Panc1 (cell line): ENCODE data around the gene THOC7. TPM values are rescaled to one million over a fixed set of nuclear protein-coding genes. Genes with fewer than 3 reads are reported as not detected.

Experiments used
- ATAC-seq: fragments of 200-7000 bp; cut with Tn5 transposase; 2 replicates; pipeline ENCODE4 v1.9.1; 2020; ENCODE audit warnings: mild to moderate bottlenecking, moderate library complexity
- BruUV-seq: library from RNA; stranded (reverse); fragments of 400-500 nt; replicated peaks from 2 replicates; lab custom pipeline; 2021; lab: Mats Ljungman, UMichigan
- CTCF ChIA-PET: fragments of 300-600 bp; sonication (Branson Sonifier 250); formaldehyde crosslinking; loops from one replicate; lab custom pipeline; 2022; ENCODE audit warnings: antibody characterized with exemption; lab: Charles Lee
- POLR2A ChIA-PET: fragments of 300-600 bp; sonication (Branson Sonifier 250); formaldehyde crosslinking; loops from one replicate; lab custom pipeline; 2022; ENCODE audit warnings: antibody characterized with exemption; lab: Charles Lee
- DNase-seq: peaks from one replicate; pipeline ENCODE4 v3.0.0-alpha.2; 2010; ENCODE audit warnings: low read depth, low spot score
- H3K27ac ChIP-seq: 2 replicates; pipeline ENCODE4 v1.5.1; 2011; ENCODE audit warnings: mild to moderate bottlenecking, low read length, inconsistent platforms
- H3K27me3 ChIP-seq: fragments of 200-500 bp; sonication (Bioruptor generic); 2 replicates; pipeline ENCODE4 v1.6.0; 2014; ENCODE audit warnings: low read length, inconsistent platforms; ENCODE audit not compliant: control insufficient read depth, insufficient read depth
- H3K36me3 ChIP-seq: fragments of 200-500 bp; sonication (Bioruptor generic); 2 replicates; pipeline ENCODE4 v1.5.1; 2014; ENCODE audit warnings: inconsistent platforms, mild to moderate bottlenecking, low read length, moderate library complexity; ENCODE audit not compliant: control insufficient read depth, insufficient read depth
- H3K4me1 ChIP-seq: 2 replicates; pipeline ENCODE4 v1.5.1; 2011; ENCODE audit warnings: inconsistent platforms, mild to moderate bottlenecking, low read length, moderate library complexity; ENCODE audit not compliant: control insufficient read depth, insufficient read depth
- H3K4me3 ChIP-seq, 2 experiments: 2 replicates each; pipeline ENCODE4 v1.5.1; 2011 to 2012; ENCODE audit warnings: low read depth in 2 of 2, low read length in 2 of 2, mild to moderate bottlenecking in 2 of 2, inconsistent platforms in 1 of 2, moderate library complexity in 1 of 2
- H3K9me3 ChIP-seq: fragments of 200-500 bp; sonication (Bioruptor generic); 2 replicates; pipeline ENCODE4 v1.5.1; 2014; ENCODE audit warnings: low read depth, mild to moderate bottlenecking, inconsistent platforms, low read length, moderate library complexity; ENCODE audit not compliant: control insufficient read depth, insufficient read depth
- POLR2AphosphoS5 ChIP-seq: IDR thresholded peaks from 2 replicates; pipeline ENCODE4 v1.6.1; 2012; ENCODE audit warnings: mild to moderate bottlenecking, low read depth, low read length, moderate library complexity
- SIN3A ChIP-seq: IDR thresholded peaks from 2 replicates; pipeline ENCODE4 v1.6.1; 2012; ENCODE audit warnings: low read depth, mild to moderate bottlenecking, low read length, moderate library complexity, borderline replicate concordance; ENCODE audit not compliant: insufficient read depth
- TCF7L2 ChIP-seq: IDR thresholded peaks from 2 replicates; pipeline ENCODE4 v1.6.1; 2011; ENCODE audit warnings: mild to moderate bottlenecking, low read depth, low read length, inconsistent platforms
- in situ Hi-C: cut with HindIII; loops from 2 replicates; pipeline ENCODE4 v1.10.0; 2016; ENCODE audit warnings: low sequenced_read_pairs, low pct_unique_long_range_greater_than_20kb
- intact Hi-C: fragments of 100-400 bp; cut with micrococcal nuclease; formaldehyde crosslinking; loops from one replicate; pipeline ENCODE4 v1.10.0; 2022; ENCODE audit not compliant: unreplicated experiment
- total RNA-seq: library from RNA; stranded (reverse); gene quantifications from one replicate; pipeline ENCODE4 v1.2.1, GENCODE V29; 2021; ENCODE audit not compliant: unreplicated experiment
- TF ChIP-seq, protein P1 (sequence below): fragments of 450-650 bp; IDR thresholded peaks from 2 replicates; pipeline ENCODE4 v1.5.1; 2017; ENCODE audit warnings: mild to moderate bottlenecking
- TF ChIP-seq, protein P2 (sequence below), 2 experiments: IDR thresholded peaks; 2 replicates each; pipeline ENCODE4 v1.6.1; 2011 to 2012; ENCODE audit warnings: low read depth in 2 of 2, control low read depth in 1 of 2, low read length in 1 of 2, mild to moderate bottlenecking in 1 of 2, moderate library complexity in 1 of 2; ENCODE audit not compliant: insufficient read depth in 1 of 2

The THOC7 gene
- total RNA-seq, 1 experiment from 2014 or later: 64.3 TPM

DNA sequence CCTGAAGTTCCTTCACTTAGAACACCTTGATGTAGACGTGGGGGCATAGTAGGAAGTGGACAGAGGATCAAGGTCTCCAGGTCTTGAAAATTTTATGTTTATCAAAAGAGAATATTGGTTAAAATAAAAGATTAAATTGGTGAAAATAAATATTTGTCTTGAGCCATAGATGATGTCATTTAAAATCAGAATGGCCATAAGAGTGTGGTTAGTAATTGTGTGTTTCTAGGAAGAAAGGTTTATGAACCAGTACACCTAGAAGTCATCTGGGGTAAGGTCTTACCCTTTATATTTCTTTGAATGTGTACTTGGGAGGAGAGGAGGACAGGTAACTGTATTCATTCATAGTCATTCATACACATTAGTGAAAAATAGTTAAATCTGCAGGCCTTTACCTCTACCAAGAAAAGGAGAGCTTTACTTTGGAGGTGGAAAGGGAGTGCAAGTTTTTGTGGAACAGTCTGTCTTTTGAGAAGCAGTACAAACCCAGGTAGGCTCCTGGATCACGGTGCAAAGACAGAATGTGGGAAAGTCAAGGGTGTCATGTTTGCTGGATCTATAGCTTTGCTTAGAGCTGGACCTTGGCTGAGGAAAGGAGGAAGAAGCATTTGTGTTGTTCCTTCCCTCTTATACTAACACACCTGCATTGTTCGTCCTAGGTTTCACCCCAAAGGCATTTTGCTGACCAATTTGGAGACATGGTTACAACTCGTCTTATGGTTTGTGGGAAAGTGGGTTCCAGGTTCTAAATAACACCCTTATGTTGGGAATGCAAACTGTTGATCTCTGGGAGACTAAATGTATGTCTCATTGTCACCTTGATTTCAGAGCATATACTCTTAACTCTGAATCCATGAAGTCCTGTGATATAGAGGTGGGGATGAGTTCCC, 42.4 kb upstream of the THOC7 start:
- in situ Hi-C loops (no loop called here), intact Hi-C loops (no loop called here)
- H3K9me3 ChIP-seq: no peaks in the 10 kb centered on the region
- no peaks in the 10 kb centered on the region for H3K27me3 ChIP-seq
- H3K4me3 ChIP-seq: no peak overlapping the region
- ChIA-PET POLR2A (no interaction called here), CTCF (interaction anchor here (0.7 kb wide), 1 partner anchor 11 kb away, joined by 4 read pairs; no protein-coding TSS in a partner anchor)
- no peaks in the 10 kb centered on the region for H3K36me3 ChIP-seq
- TF ChIP-seq SIN3A (no peak), POLR2AphosphoS5 (no peak), TCF7L2 (no peak)
- TF ChIP-seq, protein P1, sequence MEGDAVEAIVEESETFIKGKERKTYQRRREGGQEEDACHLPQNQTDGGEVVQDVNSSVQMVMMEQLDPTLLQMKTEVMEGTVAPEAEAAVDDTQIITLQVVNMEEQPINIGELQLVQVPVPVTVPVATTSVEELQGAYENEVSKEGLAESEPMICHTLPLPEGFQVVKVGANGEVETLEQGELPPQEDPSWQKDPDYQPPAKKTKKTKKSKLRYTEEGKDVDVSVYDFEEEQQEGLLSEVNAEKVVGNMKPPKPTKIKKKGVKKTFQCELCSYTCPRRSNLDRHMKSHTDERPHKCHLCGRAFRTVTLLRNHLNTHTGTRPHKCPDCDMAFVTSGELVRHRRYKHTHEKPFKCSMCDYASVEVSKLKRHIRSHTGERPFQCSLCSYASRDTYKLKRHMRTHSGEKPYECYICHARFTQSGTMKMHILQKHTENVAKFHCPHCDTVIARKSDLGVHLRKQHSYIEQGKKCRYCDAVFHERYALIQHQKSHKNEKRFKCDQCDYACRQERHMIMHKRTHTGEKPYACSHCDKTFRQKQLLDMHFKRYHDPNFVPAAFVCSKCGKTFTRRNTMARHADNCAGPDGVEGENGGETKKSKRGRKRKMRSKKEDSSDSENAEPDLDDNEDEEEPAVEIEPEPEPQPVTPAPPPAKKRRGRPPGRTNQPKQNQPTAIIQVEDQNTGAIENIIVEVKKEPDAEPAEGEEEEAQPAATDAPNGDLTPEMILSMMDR: no peak
- TF ChIP-seq, protein P2, sequence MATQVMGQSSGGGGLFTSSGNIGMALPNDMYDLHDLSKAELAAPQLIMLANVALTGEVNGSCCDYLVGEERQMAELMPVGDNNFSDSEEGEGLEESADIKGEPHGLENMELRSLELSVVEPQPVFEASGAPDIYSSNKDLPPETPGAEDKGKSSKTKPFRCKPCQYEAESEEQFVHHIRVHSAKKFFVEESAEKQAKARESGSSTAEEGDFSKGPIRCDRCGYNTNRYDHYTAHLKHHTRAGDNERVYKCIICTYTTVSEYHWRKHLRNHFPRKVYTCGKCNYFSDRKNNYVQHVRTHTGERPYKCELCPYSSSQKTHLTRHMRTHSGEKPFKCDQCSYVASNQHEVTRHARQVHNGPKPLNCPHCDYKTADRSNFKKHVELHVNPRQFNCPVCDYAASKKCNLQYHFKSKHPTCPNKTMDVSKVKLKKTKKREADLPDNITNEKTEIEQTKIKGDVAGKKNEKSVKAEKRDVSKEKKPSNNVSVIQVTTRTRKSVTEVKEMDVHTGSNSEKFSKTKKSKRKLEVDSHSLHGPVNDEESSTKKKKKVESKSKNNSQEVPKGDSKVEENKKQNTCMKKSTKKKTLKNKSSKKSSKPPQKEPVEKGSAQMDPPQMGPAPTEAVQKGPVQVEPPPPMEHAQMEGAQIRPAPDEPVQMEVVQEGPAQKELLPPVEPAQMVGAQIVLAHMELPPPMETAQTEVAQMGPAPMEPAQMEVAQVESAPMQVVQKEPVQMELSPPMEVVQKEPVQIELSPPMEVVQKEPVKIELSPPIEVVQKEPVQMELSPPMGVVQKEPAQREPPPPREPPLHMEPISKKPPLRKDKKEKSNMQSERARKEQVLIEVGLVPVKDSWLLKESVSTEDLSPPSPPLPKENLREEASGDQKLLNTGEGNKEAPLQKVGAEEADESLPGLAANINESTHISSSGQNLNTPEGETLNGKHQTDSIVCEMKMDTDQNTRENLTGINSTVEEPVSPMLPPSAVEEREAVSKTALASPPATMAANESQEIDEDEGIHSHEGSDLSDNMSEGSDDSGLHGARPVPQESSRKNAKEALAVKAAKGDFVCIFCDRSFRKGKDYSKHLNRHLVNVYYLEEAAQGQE (IDR thresholded peaks at IDR 0.05; ENCODE audit: insufficient read depth in 1 of 2, low read depth in 2 of 2, low read length in 1 of 2): no peak
- no TSS peak for BruUV-seq
- DNase-seq (no peak), ATAC-seq (no peak)
- H3K27ac ChIP-seq: no peak overlapping the region
- peaks cover 4% of the 10 kb centered on the region for H3K4me1 ChIP-seq

DNA sequence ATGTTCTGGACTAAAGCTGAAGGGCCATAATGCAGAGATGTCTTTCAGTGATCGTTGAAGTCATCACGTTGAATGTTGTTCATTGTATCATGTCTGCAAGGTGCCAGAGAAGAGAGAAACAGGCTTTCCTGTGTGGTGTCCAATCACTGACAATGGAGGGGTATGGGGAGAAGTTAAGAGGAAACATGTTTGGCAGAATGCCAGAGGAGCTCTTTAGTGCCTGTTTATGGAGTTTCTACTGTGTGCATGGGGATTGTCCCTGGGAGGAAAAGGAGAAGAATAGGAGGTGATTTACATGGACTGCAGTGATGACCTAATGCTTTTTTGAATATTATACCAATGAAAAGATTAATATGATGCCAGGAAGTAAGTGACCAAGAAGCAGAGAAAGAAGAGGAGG, 36.9 kb upstream of the THOC7 start:
- intact Hi-C loops (no loop called here), in situ Hi-C loops (no loop called here)

More for the DNA sequence above, 36.9 kb upstream of the THOC7 start:
- TF ChIP-seq, protein P2 (IDR thresholded peaks at IDR 0.05; ENCODE audit: insufficient read depth in 1 of 2, low read depth in 2 of 2, low read length in 1 of 2): no peak
- TF ChIP-seq, protein P1: no peak
- TF ChIP-seq SIN3A: no peak
- TF ChIP-seq POLR2AphosphoS5: no peak
- TF ChIP-seq TCF7L2: no peak
- ATAC-seq (no peak), DNase-seq (no peak)
- Histone ChIP-seq H3K9me3 (no peaks in the 10 kb centered on the region), H3K4me1 (no peaks in the 10 kb centered on the region), H3K27me3 (no peaks in the 10 kb centered on the region), H3K36me3 (no peaks in the 10 kb centered on the region), H3K4me3 (no peak overlapping the region), H3K27ac (no peak overlapping the region)
- ChIA-PET CTCF (no interaction called here), POLR2A (no interaction called here)
- BruUV-seq: no TSS peak
